Hematopoietic multipotent progenitor cell (in vitro differentiated cells): ENCODE data around the gene INKA2. TPM values are rescaled to one million over a fixed set of nuclear protein-coding genes. Genes with fewer than 3 reads are reported as not detected.

Experiments used
- DNase-seq, 3 donors: peaks; one replicate each; pipeline ENCODE4 v3.0.0-alpha.2; 2011 to 2015; ENCODE audit warnings: low read depth in 2 of 3, low spot score in 2 of 3
- small RNA-seq: library from RNA; depleted of rRNA; stranded (forward); fragments of <200 nt; gene quantifications from one replicate; pipeline ENCODE3, GENCODE V24; 2012
- total RNA-seq: library from RNA; depleted of rRNA; stranded (reverse); fragments of >200 nt; gene quantifications from one replicate; pipeline ENCODE4 v1.2.3, GENCODE V29; 2012

INKA2 gene
- total RNA-seq, 1 donor, result 2.4 TPM

GRCh38 chr1:111706921-111707320 is 32.3 kb downstream of the INKA2 start:
- no peak for DNase-seq

GRCh38 chr1:111705841-111706240 is 33.4 kb downstream of the INKA2 start:
- no peak for DNase-seq

- no peak for DNase-seq
Measured at GRCh38 chr1:111704776-111705175, 34.4 kb downstream of the INKA2 start.

GRCh38 chr1:111704240-111704639 is 35.0 kb downstream of the INKA2 start:
- DNase-seq, result no peak

GRCh38 chr1:111702504-111703050 is 36.6 kb downstream of the INKA2 start:
- no peak for DNase-seq

GRCh38 chr1:111699268-111699667 is 39.9 kb downstream of the INKA2 start:
- no peak for DNase-seq

GRCh38 chr1:111696330-111696729 is 42.9 kb downstream of the INKA2 start:
- DNase-seq, result no peak

- no peak for DNase-seq
Measured at GRCh38 chr1:111695801-111696200, 43.4 kb downstream of the INKA2 start.

- DNase-seq, result no peak
Measured at GRCh38 chr1:111691886-111692285, 47.3 kb downstream of the INKA2 start.

- DNase-seq, result no peak
Measured at GRCh38 chr1:111690306-111690617, 48.9 kb downstream of the INKA2 start.

Small RNA genes within 50 kb of the gene (small RNA-seq; reads per million reads assigned to genes)
- gene INKA2, result 0.61 reads per million

Other genes with a start within 250 kb of the INKA2 start
- gene ADORA3, start 235.8 kb downstream of the INKA2 start, total RNA-seq, result 0.54 TPM
- gene TMIGD3, start 235.8 kb downstream of the INKA2 start, total RNA-seq, result 0.27 TPM
- gene RAP1A, start 119.6 kb downstream of the INKA2 start, total RNA-seq, result 6.7 TPM
- 9.4 TPM for gene DDX20, start 16.5 kb upstream of the INKA2 start, total RNA-seq